ENCODE results near the gene MAP9. TPM values are rescaled to one million over a fixed set of nuclear protein-coding genes. Genes with fewer than 3 reads are reported as not detected.

The MAP9 gene
- total RNA-seq, 1 donor: 18.1 TPM

- no peak overlapping the region for H2AFZ ChIP-seq (ENCODE audit: low read length)
- no peak for DNase-seq (ENCODE audit: insufficient read length, low spot score, missing footprints)
- no peaks in the 10 kb centered on the region for H3K27me3 ChIP-seq (ENCODE audit: insufficient read depth, low read length)
- no peak overlapping the region for H3K4me2 ChIP-seq (ENCODE audit: insufficient read depth, low read length)
- no peaks in the 10 kb centered on the region for H3K9me3 ChIP-seq (ENCODE audit: low read depth, low read length)
- H4K20me1 ChIP-seq (ENCODE audit: insufficient read depth, low read length): no peaks in the 10 kb centered on the region
- no peaks in the 10 kb centered on the region for H3K36me3 ChIP-seq (ENCODE audit: insufficient read depth, low read length)
- TF ChIP-seq CTCF (IDR thresholded peaks at IDR 0.05; ENCODE audit: extremely low read depth, low read depth, low read length): no peak
- no peaks in the 10 kb centered on the region for H3K79me2 ChIP-seq (ENCODE audit: insufficient read depth, low read length)
- H3K27ac ChIP-seq (ENCODE audit: low read depth, low read length): no peak overlapping the region
- no peak overlapping the region for H3K4me3 ChIP-seq (ENCODE audit: insufficient read depth, low read length)
- peaks cover 7% of the 10 kb centered on the region for H3K4me1 ChIP-seq (ENCODE audit: insufficient read depth, low read length)
Observed at GRCh38 chr4:155388162-155388561, 11.4 kb upstream of the MAP9 start.

- Histone ChIP-seq H2AFZ (ENCODE audit: low read length) (no peak overlapping the region), H3K4me3 (ENCODE audit: insufficient read depth, low read length) (no peak overlapping the region), H3K27me3 (ENCODE audit: insufficient read depth, low read length) (peaks cover 8% of the 10 kb centered on the region), H3K4me1 (ENCODE audit: insufficient read depth, low read length) (no peaks in the 10 kb centered on the region), H3K27ac (ENCODE audit: low read depth, low read length) (no peak overlapping the region), H3K4me2 (ENCODE audit: insufficient read depth, low read length) (no peak overlapping the region), H4K20me1 (ENCODE audit: insufficient read depth, low read length) (no peaks in the 10 kb centered on the region), H3K36me3 (ENCODE audit: insufficient read depth, low read length) (no peaks in the 10 kb centered on the region), H3K9me3 (ENCODE audit: low read depth, low read length) (no peaks in the 10 kb centered on the region), H3K79me2 (ENCODE audit: insufficient read depth, low read length) (no peaks in the 10 kb centered on the region)
- TF ChIP-seq CTCF (IDR thresholded peaks at IDR 0.05; ENCODE audit: extremely low read depth, low read depth, low read length): no peak
- no peak for DNase-seq (ENCODE audit: insufficient read length, low spot score, missing footprints)
Observed at GRCh38 chr4:155383541-155383940, 6.8 kb upstream of the MAP9 start.

- peak overlapping the region; percentile 85 for H3K4me2 ChIP-seq (ENCODE audit: insufficient read depth, low read length)
- peak overlapping the region; percentile 91 for H2AFZ ChIP-seq (ENCODE audit: low read length)
Observed at GRCh38 chr4:155377276-155377675, 511 bp upstream of the MAP9 start.

GRCh38 chr4:155371432-155372043 is 5.2 kb downstream of the MAP9 start:
- no peak overlapping the region for H3K4me3 ChIP-seq (ENCODE audit: insufficient read depth, low read length)
- no peaks in the 10 kb centered on the region for H3K9me3 ChIP-seq (ENCODE audit: low read depth, low read length)
- peaks cover 10% of the 10 kb centered on the region for H3K4me1 ChIP-seq (ENCODE audit: insufficient read depth, low read length)
- peaks cover 3% of the 10 kb centered on the region for H3K79me2 ChIP-seq (ENCODE audit: insufficient read depth, low read length)
- no peak overlapping the region for H3K27ac ChIP-seq (ENCODE audit: low read depth, low read length)
- peaks cover 6% of the 10 kb centered on the region for H3K36me3 ChIP-seq (ENCODE audit: insufficient read depth, low read length)
- no peak overlapping the region for H3K4me2 ChIP-seq (ENCODE audit: insufficient read depth, low read length)
- no peaks in the 10 kb centered on the region for H3K27me3 ChIP-seq (ENCODE audit: insufficient read depth, low read length)
- DNase-seq (ENCODE audit: insufficient read length, low spot score, missing footprints): no peak
- H2AFZ ChIP-seq (ENCODE audit: low read length): no peak overlapping the region
- no peaks in the 10 kb centered on the region for H4K20me1 ChIP-seq (ENCODE audit: insufficient read depth, low read length)
- TF ChIP-seq CTCF (IDR thresholded peaks at IDR 0.05; ENCODE audit: extremely low read depth, low read depth, low read length): peak; percentile 57

More at GRCh38 chr4:155377276-155377675, 511 bp upstream of the MAP9 start:
- peak; percentile 44 for DNase-seq (ENCODE audit: insufficient read length, low spot score, missing footprints)
- H3K4me3 ChIP-seq (ENCODE audit: insufficient read depth, low read length): peak overlapping the region; percentile 93
- peaks cover 17% of the 10 kb centered on the region for H3K4me1 ChIP-seq (ENCODE audit: insufficient read depth, low read length)
- no peak for TF ChIP-seq CTCF (IDR thresholded peaks at IDR 0.05; ENCODE audit: extremely low read depth, low read depth, low read length)
- H3K27me3 ChIP-seq (ENCODE audit: insufficient read depth, low read length): peaks cover 5% of the 10 kb centered on the region
- no peaks in the 10 kb centered on the region for H4K20me1 ChIP-seq (ENCODE audit: insufficient read depth, low read length)
- no peaks in the 10 kb centered on the region for H3K9me3 ChIP-seq (ENCODE audit: low read depth, low read length)
- peaks cover 5% of the 10 kb centered on the region for H3K36me3 ChIP-seq (ENCODE audit: insufficient read depth, low read length)
- H3K27ac ChIP-seq (ENCODE audit: low read depth, low read length): no peak overlapping the region
- H3K79me2 ChIP-seq (ENCODE audit: insufficient read depth, low read length): peaks cover 3% of the 10 kb centered on the region
